Omental fat pad (tissue), 4 donors: ENCODE data around the gene P3H3. TPM values are rescaled to one million over a fixed set of nuclear protein-coding genes. Genes with fewer than 3 reads are reported as not detected.

ENCODE experiments used
- ATAC-seq: fragments of 150-250 bp; one replicate; pipeline ENCODE4 v1.9.1; 2016; ENCODE audit warnings: mild to moderate bottlenecking, moderate library complexity; ENCODE audit not compliant: low FRiP score
- DNase-seq: peaks from one replicate; pipeline ENCODE4 v3.0.0-alpha.2; 2019; ENCODE audit warnings: low spot score
- total RNA-seq, 4 donors: library from RNA; depleted of rRNA; stranded (reverse); fragments of >200 nt; gene quantifications; one replicate each; pipeline ENCODE4 v1.1.0, GENCODE V29; 2016
- TF ChIP-seq, protein P1 (sequence below), 3 donors: fragments of 450-650 bp; IDR thresholded peaks; one replicate each; pipeline ENCODE4 v1.5.1; 2016 to 2017; ENCODE audit warnings: antibody characterized with exemption in 3 of 3, mild to moderate bottlenecking in 3 of 3, moderate library complexity in 2 of 3

P3H3 gene
- total RNA-seq, 4 donors from 2014 or later: 5.4 to 13.6 (median 10.0) TPM

DNA sequence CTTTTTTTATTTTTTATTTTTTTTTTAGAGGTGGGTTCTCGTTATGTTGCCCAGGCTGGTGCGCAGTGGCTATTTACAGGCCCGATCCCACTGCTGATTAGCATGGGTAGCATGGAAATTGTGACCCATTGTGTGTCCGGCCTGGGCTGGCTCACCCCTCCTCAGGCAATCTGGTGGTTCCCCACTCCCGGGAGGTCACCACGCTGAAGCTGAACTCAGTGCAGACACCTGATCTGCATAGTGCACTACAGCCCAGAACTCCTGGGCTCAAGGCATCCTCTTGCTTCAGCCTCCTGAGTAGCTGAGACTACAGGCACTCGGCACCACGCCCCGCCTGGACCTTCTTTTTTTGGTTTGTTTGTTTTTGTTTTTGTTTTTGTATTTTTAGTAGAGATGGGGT is 44.4 kb upstream of the P3H3 start:
- ATAC-seq (no peak), DNase-seq (no peak)
- TF ChIP-seq, protein P1, sequence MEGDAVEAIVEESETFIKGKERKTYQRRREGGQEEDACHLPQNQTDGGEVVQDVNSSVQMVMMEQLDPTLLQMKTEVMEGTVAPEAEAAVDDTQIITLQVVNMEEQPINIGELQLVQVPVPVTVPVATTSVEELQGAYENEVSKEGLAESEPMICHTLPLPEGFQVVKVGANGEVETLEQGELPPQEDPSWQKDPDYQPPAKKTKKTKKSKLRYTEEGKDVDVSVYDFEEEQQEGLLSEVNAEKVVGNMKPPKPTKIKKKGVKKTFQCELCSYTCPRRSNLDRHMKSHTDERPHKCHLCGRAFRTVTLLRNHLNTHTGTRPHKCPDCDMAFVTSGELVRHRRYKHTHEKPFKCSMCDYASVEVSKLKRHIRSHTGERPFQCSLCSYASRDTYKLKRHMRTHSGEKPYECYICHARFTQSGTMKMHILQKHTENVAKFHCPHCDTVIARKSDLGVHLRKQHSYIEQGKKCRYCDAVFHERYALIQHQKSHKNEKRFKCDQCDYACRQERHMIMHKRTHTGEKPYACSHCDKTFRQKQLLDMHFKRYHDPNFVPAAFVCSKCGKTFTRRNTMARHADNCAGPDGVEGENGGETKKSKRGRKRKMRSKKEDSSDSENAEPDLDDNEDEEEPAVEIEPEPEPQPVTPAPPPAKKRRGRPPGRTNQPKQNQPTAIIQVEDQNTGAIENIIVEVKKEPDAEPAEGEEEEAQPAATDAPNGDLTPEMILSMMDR (IDR thresholded peaks at IDR 0.05): no peak

DNA sequence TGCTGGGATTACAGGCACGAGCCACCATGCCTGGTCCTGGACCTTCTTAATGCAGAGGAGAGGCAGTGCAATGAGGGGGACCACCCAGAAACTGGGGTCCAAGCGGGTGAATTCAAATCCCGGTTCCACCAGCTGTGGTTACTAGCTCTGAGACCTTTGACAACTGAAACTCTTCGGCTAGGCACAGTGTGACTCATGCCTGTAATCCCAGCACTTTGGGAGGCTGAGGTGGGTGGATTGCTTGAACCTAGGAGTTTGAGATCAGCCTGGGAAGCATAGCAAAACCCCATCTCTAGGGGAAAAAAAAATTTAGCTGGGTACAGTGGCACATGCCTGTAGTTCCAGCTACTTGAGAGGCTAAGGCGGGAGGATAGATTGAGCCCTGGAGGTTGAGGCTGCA is 43.9 kb upstream of the P3H3 start:
- ATAC-seq: no peak
- DNase-seq: no peak
- TF ChIP-seq, protein P1 (IDR thresholded peaks at IDR 0.05): no peak

DNA sequence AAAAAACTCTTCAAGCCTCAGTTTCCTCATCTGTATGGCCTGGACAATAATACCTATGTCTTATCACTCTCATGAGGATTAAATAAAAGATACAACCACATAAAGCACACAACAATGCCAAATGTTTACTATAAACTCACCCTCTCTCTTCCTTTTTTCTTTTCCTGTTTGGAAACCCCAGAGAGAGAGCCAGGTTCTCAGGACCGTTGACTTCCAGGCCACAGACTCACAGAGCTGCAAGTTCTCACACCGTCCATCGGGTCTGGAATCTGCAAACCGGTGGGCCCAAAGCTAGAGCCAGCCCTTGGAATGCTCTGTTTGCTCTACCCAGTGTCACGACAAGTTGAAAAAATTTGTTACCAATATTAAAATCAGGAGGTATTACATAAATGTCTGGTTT is 43.4 kb upstream of the P3H3 start:
- ATAC-seq: no peak
- TF ChIP-seq, protein P1 (IDR thresholded peaks at IDR 0.05): no peak

DNA sequence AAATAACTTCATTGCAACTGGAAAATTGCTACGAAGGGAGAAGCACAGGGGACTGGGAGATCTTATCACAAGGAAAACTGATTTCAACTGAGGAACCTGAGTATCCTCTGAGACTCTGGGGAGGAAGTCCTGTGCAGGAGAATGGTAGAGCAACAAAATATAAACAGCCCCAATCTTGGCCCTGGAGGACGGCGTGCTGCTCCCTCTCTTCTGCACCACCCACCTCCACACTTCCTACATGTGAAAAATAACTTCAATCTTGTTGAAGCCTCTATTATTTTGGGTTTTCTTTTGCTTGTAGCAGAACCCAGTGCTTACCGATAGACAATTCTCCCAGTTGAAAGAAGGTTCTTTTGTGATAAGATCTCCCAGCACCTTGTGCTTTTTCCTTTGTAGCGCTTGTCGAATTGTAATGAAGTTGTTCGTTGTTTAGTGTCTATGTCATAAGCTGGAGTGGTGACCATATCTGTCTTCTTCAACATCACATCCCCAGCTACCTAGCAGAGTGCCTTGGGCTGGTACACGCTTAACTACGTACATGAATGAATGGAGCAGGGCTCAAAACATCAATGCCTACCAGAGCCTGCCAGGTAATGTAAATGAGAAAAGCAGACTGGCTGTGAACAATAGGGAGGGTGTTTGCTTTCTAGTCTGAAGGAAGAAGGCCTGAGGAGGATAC is 41.7 kb upstream of the P3H3 start:
- ATAC-seq (no peak), DNase-seq (no peak)
- TF ChIP-seq, protein P1 (IDR thresholded peaks at IDR 0.05): no peak

More for the DNA sequence above, 43.4 kb upstream of the P3H3 start:
- DNase-seq: no peak

DNA sequence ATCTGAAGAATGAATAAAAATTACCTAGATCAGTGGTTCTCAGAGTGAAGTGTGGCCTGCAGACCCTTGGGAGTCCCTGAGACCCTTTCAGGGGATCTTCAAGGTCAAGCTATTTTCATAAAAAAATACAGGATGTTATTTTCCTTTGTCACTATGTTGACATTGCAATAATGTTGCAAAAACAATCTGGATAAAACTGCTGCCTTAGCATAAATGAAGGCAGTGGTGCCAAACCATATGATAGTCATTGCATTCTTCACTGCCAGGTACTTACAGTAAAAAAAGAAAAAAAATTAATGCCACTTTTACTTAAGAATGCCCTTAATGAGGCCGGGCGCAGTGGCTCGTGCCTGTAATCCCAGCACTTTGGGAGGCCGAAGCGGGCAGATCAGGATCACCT is 40.9 kb upstream of the P3H3 start:
- no peak for ATAC-seq
- TF ChIP-seq, protein P1 (IDR thresholded peaks at IDR 0.05): no peak
- no peak for DNase-seq

DNA sequence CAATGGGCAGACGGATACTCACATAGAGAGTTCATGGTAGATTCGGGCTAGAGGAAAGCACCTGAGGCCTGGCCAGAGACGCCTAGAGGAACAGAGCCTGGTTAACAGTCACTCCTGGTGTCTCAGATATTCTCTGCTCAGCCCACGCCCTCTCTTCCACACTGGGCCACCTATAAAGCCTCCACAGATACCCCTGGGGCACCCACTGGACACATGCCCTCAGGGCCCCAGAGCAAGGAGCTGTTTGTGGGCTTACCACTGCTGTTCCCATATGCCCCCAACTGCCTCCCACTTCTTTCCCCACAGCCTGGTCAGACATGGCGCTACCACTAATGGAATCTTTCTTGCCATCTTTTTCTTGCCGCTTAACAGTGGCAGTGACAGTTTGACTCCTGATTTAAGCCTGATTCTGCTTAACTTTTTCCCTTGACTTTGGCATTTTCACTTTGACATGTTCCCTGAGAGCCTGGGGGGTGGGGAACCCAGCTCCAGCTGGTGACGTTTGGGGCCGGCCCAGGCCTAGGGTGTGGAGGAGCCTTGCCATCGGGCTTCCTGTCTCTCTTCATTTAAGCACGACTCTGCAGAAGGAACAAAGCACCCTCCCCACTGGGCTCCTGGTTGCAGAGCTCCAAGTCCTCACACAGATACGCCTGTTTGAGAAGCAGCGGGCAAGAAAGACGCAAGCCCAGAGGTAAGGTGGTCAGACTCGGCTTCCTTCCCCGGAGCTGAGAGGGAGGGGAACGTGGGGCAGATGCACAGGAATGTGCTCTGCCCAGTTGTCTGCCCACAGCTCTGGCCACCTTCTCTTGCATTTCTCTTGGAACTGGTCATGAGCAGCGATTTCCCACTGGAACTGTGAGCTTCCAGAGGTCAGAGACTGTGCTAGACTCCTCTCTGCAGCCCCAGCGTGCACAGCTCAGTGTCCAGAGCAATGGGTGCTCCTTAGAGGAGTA is 39.0 kb upstream of the P3H3 start, which contains the start of gene CD4:
Gene CD4, plus strand, starts transcription at position 557 of the 953 bp plus-strand sequence. CDS start 10,611 bp downstream, outside the sequence.
- DNase-seq: no peak
- TF ChIP-seq, protein P1 (IDR thresholded peaks at IDR 0.05): no peak
- ATAC-seq: no peak
